Stimulated activated CD8-positive, alpha-beta memory T cell treated with anti-CD3 and anti-CD28 coated beads, Interleukin-15, amount 100 ng/mL, for 1 hour (primary cell): ENCODE results near the gene BMP6.

Source experiments
- DNase-seq: peaks from one replicate; pipeline ENCODE4 v3.0.0-alpha.2; 2020; ENCODE audit warnings: low read depth

BMP6 gene

GRCh38 chr6:7720346-7720745 is 5.6 kb upstream of the BMP6 start:
- DNase-seq: no peak

- DNase-seq: no peak
Measured at GRCh38 chr6:7721649-7722048, 4.2 kb upstream of the BMP6 start.

GRCh38 chr6:7723041-7723447 is 2.9 kb upstream of the BMP6 start:
- DNase-seq: peak; percentile 33

- DNase-seq: no peak
Measured at GRCh38 chr6:7723554-7723953, 2.3 kb upstream of the BMP6 start.

- DNase-seq: no peak
Measured at GRCh38 chr6:7725412-7725811, 487 bp upstream of the BMP6 start.

- DNase-seq: no peak
Measured at GRCh38 chr6:7726416-7727085, 652 bp downstream of the BMP6 start.

- no peak for DNase-seq
Measured at GRCh38 chr6:7727086-7727945, 1.4 kb downstream of the BMP6 start.

GRCh38 chr6:7727946-7728854 is 2.3 kb downstream of the BMP6 start:
- DNase-seq: no peak

GRCh38 chr6:7728855-7729590 is 3.1 kb downstream of the BMP6 start:
- no peak for DNase-seq

GRCh38 chr6:7730001-7730783 is 4.3 kb downstream of the BMP6 start:
- no peak for DNase-seq

- DNase-seq: no peak
Measured at GRCh38 chr6:7730784-7731227, 4.9 kb downstream of the BMP6 start.

GRCh38 chr6:7731294-7731693 is 5.4 kb downstream of the BMP6 start:
- no peak for DNase-seq

- DNase-seq: no peak
Measured at GRCh38 chr6:7732228-7732627, 6.3 kb downstream of the BMP6 start.

GRCh38 chr6:7734707-7735383 is 8.9 kb downstream of the BMP6 start:
- no peak for DNase-seq

- DNase-seq: no peak
Measured at GRCh38 chr6:7737106-7737505, 11.2 kb downstream of the BMP6 start.

GRCh38 chr6:7737867-7738266 is 12.0 kb downstream of the BMP6 start:
- no peak for DNase-seq

- no peak for DNase-seq
Measured at GRCh38 chr6:7742223-7742785, 16.4 kb downstream of the BMP6 start.

GRCh38 chr6:7745942-7746341 is 20.0 kb downstream of the BMP6 start:
- DNase-seq: no peak

- no peak for DNase-seq
Measured at GRCh38 chr6:7747016-7747415, 21.1 kb downstream of the BMP6 start.

GRCh38 chr6:7747433-7747832 is 21.5 kb downstream of the BMP6 start:
- DNase-seq: no peak
